Activated B cell treated with CpG ODN at 0.5 μM for 24 hours (primary cell): ENCODE data around the gene LUC7L3. TPM values are rescaled to one million over a fixed set of nuclear protein-coding genes. Genes with fewer than 3 reads are reported as not detected.

Source experiments
- ATAC-seq: fragments of 200-7000 bp; cut with Tn5 transposase; one replicate; pipeline ENCODE4 v1.10.0; 2021; ENCODE audit warnings: low read depth, mild to moderate bottlenecking, moderate library complexity
- CTCF ChIA-PET: fragments of 350-600 bp; sonication (Branson Sonifier 250); formaldehyde crosslinking; loops from one replicate; lab custom pipeline; 2021; ENCODE audit warnings: antibody characterized with exemption; lab: Charles Lee
- POLR2A ChIA-PET: fragments of 350-600 bp; sonication (Branson Sonifier 250); formaldehyde crosslinking; loops from one replicate; lab custom pipeline; 2021; ENCODE audit warnings: antibody characterized with exemption; lab: Charles Lee
- DNase-seq: peaks from one replicate; pipeline ENCODE4 v3.0.0; 2022
- H3K27ac Mint-ChIP-seq: one replicate; pipeline ENCODE4 v1.8.0; 2020; ENCODE audit warnings: mixed read lengths
- H3K27me3 Mint-ChIP-seq: one replicate; pipeline ENCODE4 v1.8.0; 2021; ENCODE audit warnings: mixed read lengths
- H3K36me3 Mint-ChIP-seq: one replicate; pipeline ENCODE4 v1.8.0; 2021; ENCODE audit warnings: low read depth, mixed read lengths
- H3K4me1 Mint-ChIP-seq: one replicate; pipeline ENCODE4 v1.8.0; 2021; ENCODE audit warnings: mixed read lengths
- H3K4me3 Mint-ChIP-seq: one replicate; pipeline ENCODE4 v1.8.0; 2020; ENCODE audit warnings: mild to moderate bottlenecking, mixed read lengths
- H3K9me3 Mint-ChIP-seq: one replicate; pipeline ENCODE4 v1.8.0; 2020; ENCODE audit warnings: mixed read lengths
- intact Hi-C: fragments of 100-400 bp; cut with micrococcal nuclease; formaldehyde crosslinking; loops from one replicate; pipeline ENCODE4 v1.15.1; 2024
- total RNA-seq: library from RNA; stranded (reverse); gene quantifications from 2 replicates; pipeline ENCODE4 v1.2.3, GENCODE V29; 2022
- TF ChIP-seq, protein P1 (sequence below): fragments of 200-600 bp; IDR thresholded peaks from one replicate; pipeline ENCODE4 v1.8.0; 2022; ENCODE audit warnings: antibody characterized with exemption, mild to moderate bottlenecking

The LUC7L3 gene
- total RNA-seq, 1 donor from 2014 or later = 158 TPM

GRCh38 chr17:50690887-50691549 is 28.4 kb upstream of the LUC7L3 start:
- ATAC-seq (no peak), DNase-seq (no peak)
- H3K27me3 Mint-ChIP-seq = no peaks in the 10 kb centered on the region
- peaks cover 31% of the 10 kb centered on the region for H3K36me3 Mint-ChIP-seq
- no peaks in the 10 kb centered on the region for H3K9me3 Mint-ChIP-seq
- intact Hi-C loops = no loop called here
- TF ChIP-seq, protein P1, sequence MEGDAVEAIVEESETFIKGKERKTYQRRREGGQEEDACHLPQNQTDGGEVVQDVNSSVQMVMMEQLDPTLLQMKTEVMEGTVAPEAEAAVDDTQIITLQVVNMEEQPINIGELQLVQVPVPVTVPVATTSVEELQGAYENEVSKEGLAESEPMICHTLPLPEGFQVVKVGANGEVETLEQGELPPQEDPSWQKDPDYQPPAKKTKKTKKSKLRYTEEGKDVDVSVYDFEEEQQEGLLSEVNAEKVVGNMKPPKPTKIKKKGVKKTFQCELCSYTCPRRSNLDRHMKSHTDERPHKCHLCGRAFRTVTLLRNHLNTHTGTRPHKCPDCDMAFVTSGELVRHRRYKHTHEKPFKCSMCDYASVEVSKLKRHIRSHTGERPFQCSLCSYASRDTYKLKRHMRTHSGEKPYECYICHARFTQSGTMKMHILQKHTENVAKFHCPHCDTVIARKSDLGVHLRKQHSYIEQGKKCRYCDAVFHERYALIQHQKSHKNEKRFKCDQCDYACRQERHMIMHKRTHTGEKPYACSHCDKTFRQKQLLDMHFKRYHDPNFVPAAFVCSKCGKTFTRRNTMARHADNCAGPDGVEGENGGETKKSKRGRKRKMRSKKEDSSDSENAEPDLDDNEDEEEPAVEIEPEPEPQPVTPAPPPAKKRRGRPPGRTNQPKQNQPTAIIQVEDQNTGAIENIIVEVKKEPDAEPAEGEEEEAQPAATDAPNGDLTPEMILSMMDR = no peak
- CTCF ChIA-PET = interaction anchor here (0.6 kb wide), 1 partner anchor 92 kb away, joined by 4 read pairs; no protein-coding TSS in a partner anchor
- POLR2A ChIA-PET = interaction anchor here (0.6 kb wide), 1 partner anchor 179 kb away, joined by 5 read pairs; no protein-coding TSS in a partner anchor
- no peaks in the 10 kb centered on the region for H3K4me1 Mint-ChIP-seq
- no peak overlapping the region for H3K4me3 Mint-ChIP-seq
- H3K27ac Mint-ChIP-seq = no peak overlapping the region

DNA sequence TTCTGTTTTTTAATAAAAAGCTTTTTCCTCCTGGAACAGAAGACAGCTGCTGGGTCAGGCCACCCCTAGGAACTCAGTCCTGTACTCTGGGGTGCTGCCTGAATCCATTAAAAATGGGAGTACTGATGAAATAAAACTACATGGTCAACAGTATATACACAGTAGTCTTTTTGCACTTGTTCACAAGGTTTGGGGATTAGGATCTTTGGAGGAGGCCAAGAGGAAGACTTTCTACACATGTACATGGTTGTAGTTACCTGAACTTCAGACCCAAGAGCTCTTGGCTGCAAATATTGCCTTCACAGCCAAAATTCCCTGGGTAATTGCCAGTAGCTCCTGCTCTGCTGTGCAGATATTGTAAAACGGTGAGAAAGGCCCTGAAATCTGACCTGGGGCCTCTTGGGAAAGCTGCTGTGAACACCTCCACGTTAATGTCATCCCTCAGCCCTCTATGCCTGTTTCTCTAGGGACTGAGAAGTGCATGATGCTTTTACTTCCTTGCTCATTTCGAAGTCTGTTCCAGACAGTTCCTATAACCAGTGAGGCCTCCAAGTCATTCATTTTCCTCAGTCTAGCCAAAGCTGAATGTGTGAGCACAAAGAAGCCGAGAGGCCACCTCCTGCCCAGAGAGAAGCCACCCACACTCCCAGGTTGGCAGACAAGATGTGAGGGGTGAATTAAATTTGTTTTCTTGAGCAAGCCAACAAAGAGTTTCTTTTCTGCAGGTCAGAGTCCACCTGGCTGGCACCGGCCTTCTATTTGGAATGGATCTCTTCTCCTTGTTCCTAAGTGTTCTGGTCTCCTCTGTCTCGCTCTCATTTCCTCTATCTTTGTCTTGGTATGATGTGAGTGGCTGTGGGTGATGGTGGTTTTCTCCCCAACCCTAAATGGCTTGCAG is 27.6 kb upstream of the LUC7L3 start:
- ChIA-PET CTCF (interaction anchor here (0.6 kb wide), 1 partner anchor 92 kb away, joined by 4 read pairs; no protein-coding TSS in a partner anchor), POLR2A (interaction anchor here (0.6 kb wide), 1 partner anchor 180 kb away, joined by 5 read pairs; no protein-coding TSS in a partner anchor)
- peaks cover 39% of the 10 kb centered on the region for H3K36me3 Mint-ChIP-seq
- no peak overlapping the region for H3K27ac Mint-ChIP-seq
- intact Hi-C loops = no loop called here
- H3K4me3 Mint-ChIP-seq = no peak overlapping the region
- DNase-seq = no peak
- no peaks in the 10 kb centered on the region for H3K9me3 Mint-ChIP-seq
- H3K4me1 Mint-ChIP-seq = no peaks in the 10 kb centered on the region
- TF ChIP-seq, protein P1 = no peak
- no peak for ATAC-seq
- no peaks in the 10 kb centered on the region for H3K27me3 Mint-ChIP-seq

- Mint-ChIP-seq H3K4me1 (no peaks in the 10 kb centered on the region), H3K4me3 (no peak overlapping the region), H3K27ac (no peak overlapping the region), H3K9me3 (no peaks in the 10 kb centered on the region), H3K36me3 (peaks cover 46% of the 10 kb centered on the region), H3K27me3 (no peaks in the 10 kb centered on the region)
- ChIA-PET CTCF (no interaction called here), POLR2A (interaction anchor here (0.6 kb wide), 1 partner anchor 12 kb away, joined by 6 read pairs; no protein-coding TSS in a partner anchor)
- TF ChIP-seq, protein P1 = no peak
- intact Hi-C loops = no loop called here
- no peak for ATAC-seq
- no peak for DNase-seq
These were observed 26.9 kb upstream of the LUC7L3 start for GRCh38 chr17:50692448-50693035.

GRCh38 chr17:50693036-50693682 is 26.2 kb upstream of the LUC7L3 start:
- Mint-ChIP-seq H3K27ac (no peak overlapping the region), H3K9me3 (no peaks in the 10 kb centered on the region), H3K4me1 (no peaks in the 10 kb centered on the region), H3K27me3 (no peaks in the 10 kb centered on the region), H3K36me3 (peaks cover 52% of the 10 kb centered on the region), H3K4me3 (no peak overlapping the region)
- TF ChIP-seq, protein P1 = no peak
- intact Hi-C loops = no loop called here
- ATAC-seq = no peak
- POLR2A ChIA-PET = interaction anchor here (0.6 kb wide), 1 partner anchor 11 kb away, joined by 6 read pairs; no protein-coding TSS in a partner anchor
- DNase-seq = no peak
- CTCF ChIA-PET = no interaction called here
